Fibroblast of lung (primary cell): ENCODE results near the gene TAF6L. TPM values are rescaled to one million over a fixed set of nuclear protein-coding genes. Genes with fewer than 3 reads are reported as not detected.

ENCODE experiments used
- DNase-seq, 2 donors: peaks; one replicate each; pipeline versions ENCODE4 v3.0.0 to v3.0.0-alpha.2; 2010; ENCODE audit warnings: low read depth in 2 of 2
- H2AFZ ChIP-seq: 2 replicates; pipeline ENCODE4 v1.5.1; 2012; ENCODE audit warnings: low read length, control low read depth, inconsistent platforms
- H3K27ac ChIP-seq: 2 replicates; pipeline ENCODE4 v1.5.1; 2011; ENCODE audit warnings: low read length, control low read depth; ENCODE audit not compliant: insufficient read depth
- H3K27me3 ChIP-seq: 2 replicates; pipeline ENCODE4 v1.5.1; 2011; ENCODE audit warnings: mild to moderate bottlenecking, low read length; ENCODE audit not compliant: control insufficient read depth, insufficient read depth
- H3K36me3 ChIP-seq: 2 replicates; pipeline ENCODE4 v1.5.1; 2011; ENCODE audit warnings: low read length; ENCODE audit not compliant: control insufficient read depth, insufficient read depth
- H3K4me1 ChIP-seq: 2 replicates; pipeline ENCODE4 v1.5.1; 2011; ENCODE audit warnings: low read length; ENCODE audit not compliant: control insufficient read depth, insufficient read depth; ENCODE audit errors: extremely low read depth
- H3K4me2 ChIP-seq: 2 replicates; pipeline ENCODE4 v1.5.1; 2011; ENCODE audit warnings: low read length, control low read depth; ENCODE audit not compliant: insufficient read depth; ENCODE audit errors: extremely low read depth
- H3K4me3 ChIP-seq, 4 experiments: fragments of 200-600 bp in 1 of 4; sonication (generic) in 1 of 4; replicated peaks in 1 of 4; 2 replicates each; pipeline ENCODE4 v1.5.1; 2011 to 2016; ENCODE audit warnings: low read length in 4 of 4, low read depth in 3 of 4, mild to moderate bottlenecking in 3 of 4, control low read depth in 2 of 4, inconsistent platforms in 1 of 4, mixed read lengths in 1 of 4; ENCODE audit not compliant: insufficient read depth in 1 of 4; ENCODE audit errors: control extremely low read depth in 1 of 4
- H3K79me2 ChIP-seq: 2 replicates; pipeline ENCODE4 v1.5.1; 2012; ENCODE audit warnings: mild to moderate bottlenecking, low read length, inconsistent platforms; ENCODE audit not compliant: control insufficient read depth, insufficient read depth
- H3K9ac ChIP-seq: 2 replicates; pipeline ENCODE4 v1.5.1; 2011; ENCODE audit warnings: mild to moderate bottlenecking, low read length, control low read depth; ENCODE audit not compliant: insufficient read depth
- H3K9me3 ChIP-seq: 2 replicates; pipeline ENCODE4 v1.5.1; 2012; ENCODE audit warnings: low read depth, low read length; ENCODE audit not compliant: control insufficient read depth, insufficient read depth
- H4K20me1 ChIP-seq: 2 replicates; pipeline ENCODE4 v1.5.1; 2011; ENCODE audit warnings: low read length; ENCODE audit not compliant: control insufficient read depth, insufficient read depth; ENCODE audit errors: extremely low read depth
- EZH2 ChIP-seq: IDR thresholded peaks from 2 replicates; pipeline ENCODE4 v1.5.1; 2012; ENCODE audit warnings: low read length, control low read depth, mild to moderate bottlenecking; ENCODE audit errors: missing control alignments
- polyA plus RNA-seq, 2 donors: library from polyadenylated mRNA; depleted of rRNA in 1 of 2; stranded (reverse) in 1 of 2; unstranded in 1 of 2; fragments of >200 nt; gene quantifications; 2 replicates each; pipeline ENCODE4 v1.2.1, GENCODE V29; 2011 to 2012; ENCODE audit warnings: missing spikeins in 1 of 2
- total RNA-seq: library from RNA; depleted of rRNA; stranded (reverse); fragments of >200 nt; gene quantifications from 2 replicates; pipeline ENCODE4 v1.2.1, GENCODE V29; 2014
- TF ChIP-seq, protein P1 (sequence below), 2 donors: IDR thresholded peaks in 1 of 2; conservative IDR thresholded peaks in 1 of 2; 1 replicate in 1 of 2; 2 replicates in 1 of 2; pipeline ENCODE4 v1.5.1; 2011 to 2012; ENCODE audit warnings: low read length in 2 of 2, control low read depth in 1 of 2, inconsistent platforms in 1 of 2, low read depth in 1 of 2, mild to moderate bottlenecking in 1 of 2

The TAF6L gene
- total and polyA plus RNA-seq, 2 donors (not counting 1 experiment from before 2014, with no cell fraction given): 10.0 to 18.8 TPM

DNA sequence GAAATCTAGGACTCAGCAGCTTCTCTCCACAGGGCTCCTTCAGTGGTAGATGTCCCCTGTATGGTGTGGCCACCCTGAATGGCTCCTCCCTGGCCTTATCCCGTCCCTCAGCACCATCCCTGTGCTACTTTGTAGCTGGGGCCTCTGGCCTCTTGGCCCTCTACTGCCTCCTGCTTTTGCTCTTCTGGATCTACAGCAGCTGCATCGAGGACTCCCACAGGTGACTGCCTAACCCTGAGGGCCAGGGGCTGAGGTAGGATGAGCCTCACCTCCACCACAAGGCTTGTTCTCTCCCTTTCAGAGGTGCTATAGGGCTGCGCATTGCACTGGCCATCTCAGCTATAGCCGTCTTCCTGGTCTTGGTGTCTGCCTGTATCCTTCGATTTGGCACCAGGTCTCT is 17.8 kb downstream of the TAF6L start:
- Histone ChIP-seq H3K27ac (no peak overlapping the region), H3K4me3 (no peak overlapping the region), H3K36me3 (peaks cover 10% of the 10 kb centered on the region), H3K79me2 (peaks cover 39% of the 10 kb centered on the region), H3K4me2 (no peak overlapping the region), H2AFZ (no peak overlapping the region), H4K20me1 (no peaks in the 10 kb centered on the region), H3K27me3 (no peaks in the 10 kb centered on the region), H3K9me3 (no peaks in the 10 kb centered on the region), H3K4me1 (peaks cover 19% of the 10 kb centered on the region), H3K9ac (no peak overlapping the region)
- no peak for DNase-seq
- no peak for TF ChIP-seq EZH2
- TF ChIP-seq, protein P1, sequence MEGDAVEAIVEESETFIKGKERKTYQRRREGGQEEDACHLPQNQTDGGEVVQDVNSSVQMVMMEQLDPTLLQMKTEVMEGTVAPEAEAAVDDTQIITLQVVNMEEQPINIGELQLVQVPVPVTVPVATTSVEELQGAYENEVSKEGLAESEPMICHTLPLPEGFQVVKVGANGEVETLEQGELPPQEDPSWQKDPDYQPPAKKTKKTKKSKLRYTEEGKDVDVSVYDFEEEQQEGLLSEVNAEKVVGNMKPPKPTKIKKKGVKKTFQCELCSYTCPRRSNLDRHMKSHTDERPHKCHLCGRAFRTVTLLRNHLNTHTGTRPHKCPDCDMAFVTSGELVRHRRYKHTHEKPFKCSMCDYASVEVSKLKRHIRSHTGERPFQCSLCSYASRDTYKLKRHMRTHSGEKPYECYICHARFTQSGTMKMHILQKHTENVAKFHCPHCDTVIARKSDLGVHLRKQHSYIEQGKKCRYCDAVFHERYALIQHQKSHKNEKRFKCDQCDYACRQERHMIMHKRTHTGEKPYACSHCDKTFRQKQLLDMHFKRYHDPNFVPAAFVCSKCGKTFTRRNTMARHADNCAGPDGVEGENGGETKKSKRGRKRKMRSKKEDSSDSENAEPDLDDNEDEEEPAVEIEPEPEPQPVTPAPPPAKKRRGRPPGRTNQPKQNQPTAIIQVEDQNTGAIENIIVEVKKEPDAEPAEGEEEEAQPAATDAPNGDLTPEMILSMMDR (conservative IDR thresholded peaks at IDR 0.05 in 1 of 2, IDR thresholded peaks at IDR 0.05 in 1 of 2; ENCODE audit: low read depth in 1 of 2, low read length in 2 of 2): no peak

DNA sequence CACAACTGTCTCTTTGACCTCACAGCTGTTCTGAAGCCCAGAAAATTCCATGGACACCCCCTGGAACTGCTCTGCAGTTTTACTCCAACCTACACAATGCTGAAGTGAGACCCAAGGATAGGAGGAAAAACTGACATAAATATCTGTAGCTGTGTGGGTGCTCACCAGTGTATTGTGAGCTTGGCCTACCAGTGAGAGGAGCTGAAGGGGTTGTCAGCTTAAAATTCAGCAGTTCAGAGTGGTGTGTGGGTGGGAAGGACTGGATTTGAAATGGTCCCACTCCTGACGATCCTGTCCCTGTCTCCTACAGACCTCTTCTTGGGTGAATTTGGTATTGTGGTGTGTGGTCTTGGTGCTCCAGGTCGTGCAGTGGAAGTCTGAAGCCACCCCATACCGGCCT is 18.4 kb downstream of the TAF6L start:
- peaks cover 39% of the 10 kb centered on the region for H3K79me2 ChIP-seq

DNA sequence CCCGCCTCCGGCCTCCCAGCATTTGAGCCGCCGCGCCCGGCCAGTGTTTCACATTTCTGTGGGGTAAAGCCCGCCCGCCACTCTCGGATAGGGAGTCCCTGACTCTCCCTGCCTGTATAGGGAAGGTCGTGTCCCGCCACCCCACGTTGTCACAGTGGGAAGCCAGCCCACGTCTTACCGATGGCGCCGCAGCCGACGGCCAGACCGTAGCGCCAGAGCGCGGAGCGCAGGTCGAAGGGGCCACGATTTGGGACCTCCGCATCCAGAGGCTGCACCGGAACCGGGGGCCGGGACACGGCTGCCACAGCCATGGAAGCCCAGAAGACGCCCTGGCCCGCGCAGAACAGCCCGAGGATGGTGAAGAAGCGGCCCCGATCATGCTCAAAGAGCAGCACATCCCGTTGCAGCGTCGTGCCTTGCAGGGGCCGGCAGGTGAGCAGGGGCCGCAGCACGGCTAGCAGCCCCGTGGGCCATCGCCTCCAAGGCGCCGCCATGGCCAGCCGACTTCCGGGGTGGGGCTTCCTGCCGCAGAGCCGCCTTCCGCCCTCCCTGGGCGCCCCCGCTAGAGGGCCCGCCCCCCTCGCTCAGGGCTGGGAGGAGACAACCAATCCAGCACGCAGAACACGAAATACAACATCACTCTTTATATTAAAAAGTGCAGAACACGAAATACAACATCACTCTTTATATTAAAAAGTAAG is 20.5 kb downstream of the TAF6L start, which contains the start of gene TMEM223:
TMEM223 (minus strand) TSS at position 506 of the 701 bp plus-strand sequence; CDS start at position 494, 12 bp downstream.
- Histone ChIP-seq H3K36me3 (peaks cover 22% of the 10 kb centered on the region), H3K27me3 (no peaks in the 10 kb centered on the region), H3K9ac (peak within 1 kb of the TSS; percentile 81), H3K4me1 (peaks cover 14% of the 10 kb centered on the region), H2AFZ (peak within 1 kb of the TSS; percentile 12), H3K79me2 (peaks cover 39% of the 10 kb centered on the region), H3K4me3 (peak within 1 kb of the TSS; percentile 67 to 96 (median 82)), H3K9me3 (no peaks in the 10 kb centered on the region), H3K27ac (peak within 1 kb of the TSS; percentile 85), H4K20me1 (no peaks in the 10 kb centered on the region), H3K4me2 (peak within 1 kb of the TSS; percentile 94)
- TF ChIP-seq EZH2: no peak
- TF ChIP-seq, protein P1 (conservative IDR thresholded peaks at IDR 0.05 in 1 of 2, IDR thresholded peaks at IDR 0.05 in 1 of 2; ENCODE audit: low read depth in 1 of 2, low read length in 2 of 2): no peak
- DNase-seq: peak; percentile 75

More for the DNA sequence above, 18.4 kb downstream of the TAF6L start:
- H2AFZ ChIP-seq: no peak overlapping the region
- peaks cover 19% of the 10 kb centered on the region for H3K4me1 ChIP-seq
- H3K4me2 ChIP-seq: no peak overlapping the region
- H3K36me3 ChIP-seq: peaks cover 13% of the 10 kb centered on the region
- no peak overlapping the region for H3K27ac ChIP-seq
- H3K4me3 ChIP-seq: no peak overlapping the region
- no peaks in the 10 kb centered on the region for H4K20me1 ChIP-seq
- TF ChIP-seq EZH2: no peak
- TF ChIP-seq, protein P1 (conservative IDR thresholded peaks at IDR 0.05 in 1 of 2, IDR thresholded peaks at IDR 0.05 in 1 of 2; ENCODE audit: low read depth in 1 of 2, low read length in 2 of 2): no peak
- no peak overlapping the region for H3K9ac ChIP-seq
- H3K27me3 ChIP-seq: no peaks in the 10 kb centered on the region
- H3K9me3 ChIP-seq: no peaks in the 10 kb centered on the region
- DNase-seq: no peak
